Activated CD8-positive, alpha-beta memory T cell treated with anti-CD3 and anti-CD28 coated beads for 48 hours (primary cell): ENCODE data around the gene PELI3.

Experiments
- DNase-seq, 3 experiments: peaks; one replicate each; pipeline ENCODE4 v3.0.0-alpha.2; 2020; ENCODE audit warnings: low read depth in 2 of 3, low spot score in 2 of 3

The PELI3 gene

DNA sequence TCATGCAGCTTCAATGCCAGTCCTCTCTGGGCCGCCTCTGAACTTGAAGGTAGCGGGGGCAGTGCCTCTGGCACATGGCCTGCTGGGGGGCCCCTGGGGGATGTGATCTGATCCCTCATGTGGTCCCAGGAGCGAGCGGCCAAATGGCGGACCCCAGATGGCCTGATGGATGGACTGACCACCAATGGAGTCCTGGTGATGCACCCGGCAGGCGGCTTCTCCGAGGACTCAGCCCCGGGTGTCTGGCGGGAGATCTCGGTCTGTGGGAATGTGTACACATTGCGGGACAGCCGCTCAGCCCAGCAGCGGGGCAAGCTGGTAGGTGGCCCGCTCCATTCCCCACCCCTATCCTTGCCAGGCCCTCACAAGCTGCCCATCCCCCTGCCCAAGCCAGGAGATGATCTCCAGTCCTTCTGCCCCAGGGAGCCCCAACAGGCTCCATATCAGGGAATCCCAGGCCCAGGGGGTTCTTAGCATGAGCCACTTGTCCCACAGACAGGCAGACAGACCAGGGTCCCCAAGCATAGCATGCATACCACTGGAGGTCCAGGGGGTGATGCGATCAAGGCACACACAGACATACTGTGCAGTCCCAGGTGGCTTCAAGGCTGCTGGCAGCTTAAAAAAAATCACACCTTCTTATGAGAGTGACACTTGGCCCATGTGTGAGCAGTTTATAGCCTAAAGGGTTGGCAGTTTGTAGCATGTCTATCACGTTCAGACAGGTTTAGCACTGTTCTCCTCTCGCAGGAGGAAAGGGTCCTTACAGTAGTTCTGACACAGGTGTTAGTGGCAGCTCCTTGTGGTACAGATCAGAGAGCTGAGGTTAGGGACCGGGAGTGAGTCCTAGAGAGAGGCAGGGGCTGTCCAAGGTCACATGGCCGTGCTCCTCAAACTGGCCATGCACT lies 7.2 kb downstream of the PELI3 start:
- no peak for DNase-seq

DNA sequence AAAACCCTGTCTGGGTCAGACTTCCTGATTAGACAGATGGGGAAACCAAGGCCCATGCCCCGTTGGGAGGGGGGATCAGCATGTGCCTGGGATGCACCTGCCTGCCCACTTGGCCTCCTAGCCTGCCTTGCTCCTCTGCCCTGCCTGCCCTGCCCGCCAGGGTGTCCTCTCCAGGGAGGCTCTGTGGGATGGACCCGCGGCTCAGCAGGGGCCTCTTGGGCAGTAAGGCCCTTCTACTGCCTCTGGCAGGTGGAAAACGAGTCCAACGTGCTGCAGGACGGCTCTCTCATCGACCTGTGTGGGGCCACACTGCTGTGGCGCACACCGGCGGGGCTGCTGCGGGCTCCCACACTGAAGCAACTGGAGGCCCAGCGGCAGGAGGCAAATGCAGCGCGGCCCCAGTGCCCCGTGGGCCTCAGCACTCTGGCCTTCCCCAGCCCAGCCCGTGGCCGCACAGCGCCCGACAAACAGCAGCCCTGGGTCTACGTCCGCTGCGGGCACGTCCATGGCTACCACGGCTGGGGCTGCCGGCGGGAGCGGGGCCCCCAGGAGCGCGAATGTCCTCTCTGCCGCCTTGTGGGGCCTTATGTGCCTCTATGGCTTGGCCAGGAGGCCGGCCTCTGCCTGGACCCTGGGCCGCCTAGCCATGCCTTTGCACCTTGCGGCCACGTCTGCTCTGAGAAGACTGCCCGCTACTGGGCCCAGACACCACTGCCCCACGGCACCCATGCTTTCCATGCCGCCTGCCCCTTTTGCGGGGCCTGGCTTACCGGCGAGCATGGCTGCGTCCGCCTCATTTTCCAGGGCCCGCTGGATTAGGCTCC lies 8.9 kb downstream of the PELI3 start:
- no peak for DNase-seq

DNA sequence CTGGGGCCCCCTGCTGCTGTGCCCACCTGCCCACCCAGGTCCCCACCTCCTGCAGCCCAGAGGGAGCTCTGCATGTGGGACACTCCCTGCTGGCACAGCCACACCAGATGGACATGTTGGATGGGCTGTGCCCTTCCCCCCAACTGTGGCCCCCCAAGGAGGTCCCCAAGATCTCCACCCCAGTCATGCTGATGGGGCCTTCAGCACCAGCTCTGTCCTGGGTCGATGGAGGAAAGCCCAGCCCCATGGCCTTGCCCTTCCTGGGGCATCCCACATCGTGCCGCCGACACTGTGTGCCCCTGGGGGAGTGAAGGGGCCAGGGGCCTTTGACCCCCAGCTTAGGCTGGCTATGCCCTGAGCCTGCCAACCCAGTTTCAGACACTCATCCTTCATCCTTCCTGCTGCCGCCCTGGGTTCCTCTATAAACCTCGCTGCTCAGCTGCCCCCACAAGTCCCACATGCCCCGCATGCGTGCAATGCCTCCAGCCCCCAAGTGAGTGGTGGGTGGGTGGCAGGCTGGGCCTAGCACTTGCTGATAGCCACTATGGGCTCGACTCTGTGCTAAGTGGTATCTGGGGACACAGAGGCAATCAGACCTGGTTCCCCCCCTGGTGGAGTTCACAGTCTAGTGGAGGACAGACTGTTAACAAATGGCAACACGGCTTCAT lies 9.6 kb downstream of the PELI3 start:
- no peak for DNase-seq

DNA sequence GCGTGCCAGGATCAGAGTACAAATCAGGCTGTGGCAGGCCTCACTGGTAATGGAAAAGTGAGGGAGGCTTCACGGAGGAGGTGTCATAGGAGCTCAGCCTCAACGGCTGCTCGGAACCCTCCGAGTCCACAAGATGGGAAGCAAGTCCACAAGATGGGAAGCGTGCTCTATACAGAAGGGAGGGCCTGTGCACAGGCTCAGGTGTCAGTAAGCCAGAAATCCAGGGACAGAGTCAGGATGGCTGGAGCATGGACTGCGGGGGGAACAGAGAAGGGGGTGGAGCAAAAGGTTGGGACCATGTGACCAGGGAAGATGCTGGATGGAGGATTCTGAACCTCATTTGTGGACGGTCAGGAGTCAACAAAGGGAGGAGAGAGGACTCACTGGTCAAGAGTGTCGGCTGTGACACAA lies 10.1 kb downstream of the PELI3 start:
- DNase-seq = no peak

DNA sequence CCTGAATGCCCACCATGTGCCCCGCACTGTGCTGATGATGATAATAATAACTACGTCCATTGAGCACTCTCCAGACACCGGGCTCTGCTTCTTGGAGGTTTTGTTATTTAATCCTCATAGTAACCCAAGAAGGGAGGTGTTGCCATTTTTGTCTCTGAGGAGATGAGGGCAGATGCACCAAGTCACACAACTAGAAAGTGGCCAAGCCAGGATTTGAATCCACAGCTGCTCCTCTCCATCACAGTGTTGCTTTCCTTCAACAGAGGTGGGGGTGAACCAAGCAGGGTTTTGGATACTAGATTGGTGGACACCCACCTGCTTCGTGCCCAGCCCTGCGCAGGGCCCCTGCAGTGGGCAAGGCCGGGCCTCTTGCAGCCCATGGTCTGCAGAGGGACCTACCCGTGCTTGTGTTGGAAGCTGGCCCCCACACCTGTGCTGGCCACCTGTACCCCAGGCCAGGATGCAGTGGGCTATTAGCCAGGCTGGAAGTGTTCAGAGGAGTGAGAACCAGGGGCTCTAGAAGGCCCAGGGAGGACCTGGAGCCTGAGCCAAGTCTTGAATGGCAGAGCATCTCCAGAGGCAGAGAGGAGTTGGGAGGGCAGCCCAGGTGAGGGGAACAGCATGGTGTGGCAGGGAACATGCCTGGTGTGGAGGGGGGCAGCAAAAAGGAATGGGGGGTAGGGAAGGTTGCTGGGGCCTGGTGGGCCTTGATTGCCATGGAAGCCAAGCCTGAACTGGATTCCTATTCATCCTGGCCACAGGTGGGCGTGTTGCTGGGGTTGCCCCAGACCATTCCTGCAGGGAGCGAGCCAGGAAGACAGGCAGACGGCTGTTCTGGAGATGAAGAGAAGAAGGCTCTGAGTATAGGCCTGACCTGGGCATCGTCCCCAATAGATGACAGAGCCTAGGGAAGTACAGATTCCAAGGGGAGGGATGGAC lies 10.8 kb downstream of the PELI3 start:
- DNase-seq = no peak

DNA sequence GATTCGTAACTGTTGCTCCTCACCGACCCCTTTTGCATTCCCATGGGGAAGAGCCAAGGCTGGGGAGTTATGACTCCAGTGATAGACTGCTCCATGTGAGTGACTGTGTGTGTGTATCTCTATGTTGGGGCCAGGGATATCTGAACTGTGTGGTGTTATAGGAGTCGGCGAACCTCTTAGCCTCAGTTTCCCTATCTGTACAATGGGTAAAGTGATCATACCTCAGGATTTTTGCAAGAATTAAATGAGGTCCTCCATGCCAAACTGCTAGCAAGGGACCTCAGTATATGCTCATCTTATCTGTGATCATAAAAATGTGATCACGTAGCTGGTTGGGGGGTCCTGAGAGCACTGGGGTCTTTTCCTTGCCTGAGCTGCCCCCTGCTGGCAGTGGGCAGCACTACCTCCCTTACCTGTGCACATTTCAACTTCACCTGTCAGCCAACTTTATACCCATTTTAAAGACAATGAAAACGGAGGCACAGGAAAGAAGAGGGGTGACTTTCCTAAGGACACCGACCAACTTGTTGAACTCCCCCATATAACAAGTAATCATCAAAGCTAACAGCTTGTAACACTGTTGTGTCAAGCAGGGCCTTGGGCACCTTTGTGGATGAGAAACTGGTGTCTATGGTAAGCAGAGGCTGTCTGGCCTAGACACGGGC lies 12.2 kb downstream of the PELI3 start:
- DNase-seq = no peak

DNA sequence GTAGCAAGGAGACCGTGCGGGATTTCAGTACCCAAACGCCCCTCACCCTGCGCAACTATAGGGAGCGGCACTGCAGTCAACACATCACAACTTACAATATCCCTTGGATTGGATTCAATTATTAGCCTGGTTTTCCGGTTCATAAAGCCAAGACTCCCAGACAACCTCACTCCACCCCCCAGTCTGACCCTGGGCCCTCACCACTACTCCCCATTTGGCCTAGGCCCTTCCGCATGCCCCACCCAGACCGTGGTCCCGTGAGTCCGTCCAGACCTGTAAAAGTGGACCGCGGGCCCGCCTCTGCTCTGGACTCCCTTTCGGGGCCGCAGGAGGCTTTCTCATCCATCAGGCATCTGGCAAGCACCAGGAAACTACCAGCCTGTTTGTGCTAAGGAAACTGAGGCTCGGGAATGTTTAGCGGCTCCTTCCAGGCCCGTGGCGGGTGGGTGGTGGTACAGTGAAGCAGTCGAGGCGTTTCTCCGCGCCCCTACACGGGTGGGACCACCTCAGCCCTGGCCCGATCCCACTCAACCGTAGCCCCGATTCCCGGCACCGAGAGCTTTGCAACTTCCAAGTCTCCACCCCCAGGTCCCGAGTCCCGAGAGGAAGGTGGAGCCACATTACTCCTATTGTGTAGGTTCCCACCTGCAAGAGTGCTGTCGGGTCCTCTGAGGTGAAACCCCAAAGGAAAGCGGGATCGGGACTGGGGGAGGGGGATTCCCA lies 12.8 kb downstream of the PELI3 start:
- DNase-seq = no peak

DNA sequence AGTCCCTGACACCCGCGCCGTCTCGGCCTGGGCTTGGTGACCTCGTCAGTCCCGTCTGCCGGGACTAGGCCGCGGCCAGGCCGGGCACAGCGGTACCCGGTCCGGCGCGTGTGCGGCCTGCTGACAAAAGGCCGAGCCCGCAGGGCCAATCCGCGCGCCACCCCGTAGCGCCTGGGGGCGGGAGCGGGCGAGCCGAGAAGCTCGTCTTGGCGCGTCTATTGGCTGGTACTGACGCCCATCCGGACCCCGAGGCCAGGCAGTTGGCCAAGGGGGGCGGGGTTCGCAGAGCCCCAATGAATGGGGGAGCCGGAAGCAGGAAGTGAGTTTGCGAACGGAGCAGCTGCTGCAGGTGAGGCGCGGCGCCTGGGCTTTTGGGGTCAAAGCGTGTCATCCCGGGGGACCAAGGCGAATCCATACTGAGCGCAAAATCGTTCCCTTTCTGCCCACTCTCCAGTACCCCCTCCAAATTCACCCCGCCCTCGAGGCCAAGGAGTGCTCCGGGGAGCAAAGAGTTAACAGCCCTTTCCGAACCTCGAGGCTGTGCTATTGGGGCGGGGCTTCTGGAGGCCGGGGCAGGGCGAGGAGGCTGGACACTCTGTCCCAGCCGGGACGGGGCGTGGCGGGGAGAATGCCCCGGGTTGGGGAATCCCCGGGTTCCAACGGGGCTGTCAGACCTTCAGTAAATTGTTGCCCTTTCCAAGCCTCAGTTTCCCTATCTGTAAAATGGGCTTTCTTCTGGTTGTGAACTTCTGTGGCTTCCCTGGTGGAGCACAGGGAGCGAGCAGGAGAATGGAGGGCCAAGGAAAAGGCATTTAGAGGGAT lies 13.6 kb downstream of the PELI3 start, which contains the start of gene DPP3:
Gene DPP3 (plus strand): TSS at position 318 of the 822 bp plus-strand sequence. CDS start 1,767 bp downstream, outside the sequence.
- peak; percentile 83 to 94 (median 85) for DNase-seq

DNA sequence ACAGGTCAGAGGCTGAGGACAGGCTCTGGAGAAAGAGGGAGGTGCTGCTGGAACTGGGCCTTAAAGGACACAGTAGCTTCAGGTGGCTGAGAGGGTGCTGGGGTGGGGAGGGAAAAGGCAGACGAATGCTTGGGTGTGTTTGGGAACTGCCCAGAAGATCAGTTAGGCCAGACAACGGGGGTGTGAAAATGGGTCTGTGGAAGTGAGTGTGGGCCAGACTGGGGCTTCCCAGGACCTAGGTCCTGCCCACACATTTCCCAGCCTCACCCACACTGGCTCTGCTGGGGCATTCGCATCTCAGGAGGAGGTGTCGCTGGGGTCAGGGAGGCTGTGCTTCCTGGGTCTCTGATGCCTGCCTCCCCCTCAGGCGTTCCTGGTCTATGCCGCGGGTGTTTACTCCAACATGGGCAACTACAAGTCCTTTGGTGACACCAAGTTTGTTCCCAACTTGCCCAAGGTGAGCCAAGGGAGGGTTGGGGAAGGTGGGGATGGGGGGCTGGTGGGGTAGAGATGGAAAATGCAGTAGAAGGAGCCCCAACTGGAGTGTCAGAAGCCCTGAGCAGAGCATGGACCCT lies 18.2 kb downstream of the PELI3 start:
- DNase-seq = no peak

DNA sequence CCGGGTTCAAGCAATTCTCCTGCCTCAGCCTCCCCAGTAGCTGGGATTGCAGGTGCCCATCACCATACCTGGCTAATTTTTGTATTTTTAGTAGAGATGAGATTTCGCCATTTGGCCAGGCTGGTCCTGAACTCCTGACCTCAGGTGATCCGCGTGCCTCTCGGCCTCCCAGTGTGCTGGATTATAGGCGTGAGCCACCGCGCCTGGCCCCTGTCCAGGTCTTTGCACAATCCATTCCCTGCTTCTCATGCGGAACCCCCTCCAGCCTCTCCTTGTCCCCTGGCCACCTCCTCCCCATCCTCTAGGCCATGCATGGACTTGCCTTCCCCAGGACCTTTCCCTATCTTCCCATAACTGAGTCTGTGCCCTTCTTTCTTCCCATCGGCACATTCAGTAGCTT lies 22.3 kb downstream of the PELI3 start:
- no peak for DNase-seq

DNA sequence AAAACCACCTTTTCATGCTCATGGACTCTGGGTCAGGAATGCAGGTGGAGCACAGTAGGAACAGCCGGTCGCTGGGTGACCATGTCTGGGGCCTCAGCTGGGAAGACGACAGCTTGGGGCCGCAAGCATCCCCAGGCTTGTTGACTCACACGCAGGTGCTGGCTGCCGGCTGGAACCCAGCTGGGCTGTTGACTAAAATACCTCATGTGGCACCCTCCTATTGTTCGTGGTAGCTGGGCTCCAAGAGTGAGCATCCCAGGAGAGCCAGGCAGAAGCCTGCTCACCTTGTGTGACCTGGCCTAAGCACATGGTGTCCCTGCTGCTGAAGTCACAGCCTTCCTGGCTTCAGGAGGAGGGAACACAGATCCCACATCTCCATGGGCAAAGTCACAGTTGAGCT lies 22.9 kb downstream of the PELI3 start:
- DNase-seq = no peak

DNA sequence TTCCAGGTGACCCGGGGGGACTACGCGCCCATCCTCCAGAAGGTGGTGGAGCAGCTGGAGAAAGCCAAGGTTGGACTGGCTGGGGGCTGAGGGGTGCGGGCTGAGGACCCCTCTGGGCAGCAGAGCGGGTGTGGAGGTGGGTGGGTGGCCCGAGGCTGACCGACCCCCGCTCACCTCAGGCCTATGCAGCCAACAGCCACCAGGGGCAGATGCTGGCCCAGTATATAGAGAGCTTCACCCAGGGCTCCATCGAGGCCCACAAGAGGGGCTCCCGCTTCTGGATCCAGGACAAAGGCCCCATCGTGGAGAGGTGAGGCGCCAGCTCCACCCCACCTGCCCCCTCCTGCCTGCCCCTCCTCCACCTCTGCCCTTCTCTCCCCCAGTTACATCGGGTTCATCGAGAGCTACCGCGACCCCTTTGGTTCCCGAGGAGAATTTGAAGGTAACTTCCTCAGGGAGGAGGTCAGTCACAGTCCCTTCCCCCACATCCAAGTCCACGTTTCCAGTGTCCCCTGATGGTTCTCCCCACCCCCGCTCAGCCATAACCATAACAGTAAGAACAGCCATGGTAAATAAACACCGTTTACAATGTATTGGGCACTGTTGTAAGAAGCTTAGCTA lies 24.7 kb downstream of the PELI3 start:
- DNase-seq = no peak

DNA sequence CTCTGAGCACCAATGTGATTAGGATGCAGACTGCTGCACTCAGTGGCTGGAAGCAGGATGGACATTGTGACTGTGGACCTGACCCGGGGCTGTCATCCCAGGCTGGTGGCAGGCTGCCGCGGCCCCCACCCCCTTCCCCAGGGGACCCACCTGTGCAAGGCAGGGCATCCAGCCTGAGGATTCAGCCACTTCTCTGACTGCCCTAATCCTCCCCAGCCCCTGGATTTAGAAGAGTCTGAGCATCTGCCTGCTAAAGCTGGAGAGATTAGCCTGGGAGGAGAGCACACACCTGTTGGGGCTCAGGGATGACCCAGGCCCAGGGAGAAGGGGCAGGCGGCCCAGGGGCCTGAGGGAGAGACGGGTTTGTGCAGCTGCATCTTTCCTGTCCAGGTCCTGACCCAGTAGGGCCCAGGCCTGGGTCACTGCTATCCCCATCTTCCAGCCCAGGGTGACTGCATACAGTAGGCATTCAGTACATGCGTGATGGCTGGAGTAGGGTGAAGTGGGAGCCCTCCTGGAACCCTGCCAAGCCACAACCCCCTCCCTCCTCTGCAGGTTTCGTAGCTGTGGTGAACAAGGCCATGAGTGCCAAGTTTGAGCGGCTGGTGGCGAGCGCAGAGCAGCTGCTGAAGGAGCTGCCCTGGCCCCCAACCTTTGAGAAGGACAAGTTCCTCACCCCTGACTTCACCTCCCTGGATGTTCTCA lies 25.6 kb downstream of the PELI3 start:
- no peak for DNase-seq

DNA sequence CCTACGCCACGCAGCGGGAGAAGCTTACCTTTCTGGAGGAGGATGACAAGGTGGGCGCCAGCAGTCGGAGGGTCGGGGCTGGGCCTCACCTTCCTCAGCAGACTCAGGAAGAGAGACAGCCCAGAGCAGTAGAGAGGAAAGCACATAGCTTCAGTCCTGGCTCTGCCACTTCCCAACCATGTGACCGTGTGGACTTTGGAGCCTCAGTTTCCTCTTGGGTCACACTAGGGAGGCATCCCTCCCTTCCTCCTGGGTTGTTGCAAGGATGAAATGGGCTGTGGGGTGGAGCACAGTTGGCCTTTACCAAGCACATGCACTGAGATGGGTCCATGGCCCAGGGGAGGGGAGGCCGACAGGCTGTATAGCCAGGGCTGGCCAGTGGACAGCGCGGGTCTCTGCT lies 26.4 kb downstream of the PELI3 start:
- DNase-seq = no peak

DNA sequence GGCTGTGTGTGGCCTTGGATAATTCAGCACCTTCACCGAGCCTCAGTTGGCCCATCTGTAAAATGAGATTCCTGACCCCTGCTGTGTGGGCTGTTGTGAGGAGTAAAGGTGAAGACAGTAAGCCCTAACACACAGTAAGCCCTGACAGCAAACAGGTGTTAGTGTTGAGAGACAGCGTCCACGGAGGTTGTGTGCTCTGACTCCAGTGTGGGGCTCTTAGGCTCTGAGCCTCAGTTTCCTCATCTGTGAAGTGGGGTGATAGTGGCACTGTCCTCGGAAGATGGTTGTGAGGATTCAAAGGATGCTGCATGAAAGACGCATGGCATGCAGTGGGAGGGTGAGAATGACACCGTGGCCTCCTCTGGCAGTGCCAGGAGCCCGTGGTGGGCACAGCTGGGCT lies 27.8 kb downstream of the PELI3 start:
- DNase-seq = no peak

DNA sequence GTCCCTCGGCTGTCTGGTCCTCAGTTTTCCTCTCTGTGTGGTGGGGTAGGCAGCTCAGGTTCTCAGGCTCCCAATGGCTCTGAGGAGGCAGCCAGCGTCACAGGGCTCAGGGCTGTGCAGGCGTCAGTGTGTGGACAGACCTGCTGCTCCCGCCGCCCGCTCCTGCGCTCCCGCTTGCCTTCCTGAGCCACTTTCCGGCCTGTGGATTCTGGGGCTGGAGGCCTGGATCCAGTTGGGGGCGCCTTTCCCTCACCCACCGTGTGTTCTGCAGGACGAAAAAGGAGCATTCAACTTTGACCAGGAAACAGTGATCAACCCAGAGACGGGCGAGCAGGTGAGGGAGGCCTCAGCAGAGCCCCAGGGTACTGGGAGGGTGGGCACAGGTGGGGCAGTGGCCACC lies 28.2 kb downstream of the PELI3 start:
- DNase-seq = no peak

DNA sequence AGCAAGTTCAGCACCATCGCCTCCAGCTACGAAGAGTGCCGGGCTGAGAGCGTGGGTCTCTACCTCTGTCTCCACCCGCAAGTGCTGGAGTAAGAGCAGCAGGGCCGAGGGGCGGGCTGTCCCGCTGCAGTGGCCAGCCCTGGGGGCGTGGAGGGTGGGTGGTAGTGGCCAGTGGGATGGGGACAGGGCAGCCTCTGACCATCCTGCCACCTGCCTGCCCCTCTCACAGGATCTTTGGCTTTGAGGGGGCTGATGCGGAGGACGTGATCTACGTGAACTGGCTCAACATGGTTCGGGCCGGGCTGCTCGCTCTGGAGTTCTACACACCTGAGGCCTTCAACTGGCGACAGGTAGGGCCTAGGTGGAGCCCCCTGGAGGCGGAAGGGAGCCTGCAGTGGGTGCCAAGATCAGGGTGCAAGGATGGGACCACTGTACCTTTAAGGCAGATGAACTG lies 28.7 kb downstream of the PELI3 start:
- DNase-seq = no peak
